Thyroid gland (tissue), 4 donors: ENCODE results near the gene MPPED1. TPM values are rescaled to one million over a fixed set of nuclear protein-coding genes. Genes with fewer than 3 reads are reported as not detected.

Experiments
- DNase-seq, 2 donors: peaks; one replicate each; pipeline ENCODE4 v3.0.0-alpha.2; 2019
- H3K27ac ChIP-seq, 3 donors: fragments of 200-600 bp; sonication (generic); 1 replicate in 2 of 3; 2 replicates in 1 of 3; pipeline ENCODE4 v1.5.1; 2016 to 2019; ENCODE audit warnings: mild to moderate bottlenecking in 1 of 3, moderate library complexity in 1 of 3
- H3K27me3 ChIP-seq: fragments of 200-600 bp; sonication (generic); one replicate; pipeline ENCODE4 v1.5.1; 2019
- H3K36me3 ChIP-seq, 2 donors: fragments of 200-600 bp; sonication (generic); one replicate each; pipeline ENCODE4 v1.5.1; 2016 to 2019
- H3K4me1 ChIP-seq, 2 donors: fragments of 200-600 bp; sonication (generic); one replicate each; pipeline ENCODE4 v1.5.1; 2017 to 2019
- H3K4me3 ChIP-seq, 3 donors: fragments of 200-600 bp; sonication (generic); replicated peaks in 1 of 3; 1 replicate in 2 of 3; 2 replicates in 1 of 3; pipeline ENCODE4 v1.5.1; 2016; ENCODE audit warnings: mild to moderate bottlenecking in 1 of 3
- H3K9me3 ChIP-seq: fragments of 200-600 bp; sonication (generic); one replicate; pipeline ENCODE4 v1.5.1; 2017
- CTCF ChIP-seq, 6 experiments: fragments of 200-600 bp in 3 of 6; fragments of 450-650 bp in 3 of 6; sonication (generic) in 3 of 6; IDR thresholded peaks; one replicate each; pipeline ENCODE4 v1.5.1; 2016 to 2019; ENCODE audit warnings: antibody characterized with exemption in 6 of 6, mild to moderate bottlenecking in 2 of 6, inconsistent platforms in 1 of 6, moderate library complexity in 1 of 6
- POLR2A ChIP-seq, 2 donors: fragments of 450-650 bp; IDR thresholded peaks; one replicate each; pipeline ENCODE4 v1.6.1; 2017; ENCODE audit warnings: antibody characterized with exemption in 2 of 2, mild to moderate bottlenecking in 2 of 2, moderate library complexity in 1 of 2
- WGBS, 2 donors: methylation state at CpG; one replicate each; pipeline ENCODE4 v1.1.5; 2017; 5-methylcytosine and 5-hydroxymethylcytosine counted together
- intact Hi-C: fragments of 100-400 bp; cut with DNase I; formaldehyde crosslinking; loops from one replicate; pipeline ENCODE4 v1.15.1; 2023
- total RNA-seq, 4 donors: library from RNA; depleted of rRNA; stranded (reverse); fragments of >200 nt; gene quantifications; one replicate each; pipeline ENCODE4 v1.2.3, GENCODE V29; 2016

MPPED1 gene
- total RNA-seq, 4 donors from 2014 or later, result not detected

GRCh38 chr22:43399338-43399979 is 12.4 kb upstream of the MPPED1 start:
- TF ChIP-seq CTCF (IDR thresholded peaks at IDR 0.05) (no peak), POLR2A (IDR thresholded peaks at IDR 0.05) (no peak)

GRCh38 chr22:43399980-43400358 is 11.8 kb upstream of the MPPED1 start:
- no peaks in the 10 kb centered on the region for H3K36me3 ChIP-seq
- H3K27ac ChIP-seq, result no peak overlapping the region
- H3K4me3 ChIP-seq, result no peak overlapping the region
- H3K9me3 ChIP-seq, result no peaks in the 10 kb centered on the region
- intact Hi-C loops, result no loop called here
- DNase-seq, result no peak
- H3K27me3 ChIP-seq, result no peaks in the 10 kb centered on the region
- no peak for TF ChIP-seq POLR2A (IDR thresholded peaks at IDR 0.05)
- no peaks in the 10 kb centered on the region for H3K4me1 ChIP-seq
- WGBS, 2 donors, result 77% methylated on average over 3 of the region's 6 CpGs; no CpG with 5 or more reads in 1 of the 2 donors

More at GRCh38 chr22:43399338-43399979, 12.4 kb upstream of the MPPED1 start:
- Histone ChIP-seq H3K27ac (no peak overlapping the region), H3K4me3 (no peak overlapping the region), H3K27me3 (no peaks in the 10 kb centered on the region), H3K36me3 (no peaks in the 10 kb centered on the region), H3K9me3 (no peaks in the 10 kb centered on the region), H3K4me1 (no peaks in the 10 kb centered on the region)
- DNase-seq, result no peak
- 84 to 85% methylated on average over 13 to 22 of the region's 25 CpGs for WGBS, 2 donors
- intact Hi-C loops, result no loop called here

GRCh38 chr22:43400449-43400848 is 11.4 kb upstream of the MPPED1 start:
- Histone ChIP-seq H3K4me1 (no peaks in the 10 kb centered on the region), H3K9me3 (no peaks in the 10 kb centered on the region), H3K4me3 (no peak overlapping the region), H3K27me3 (no peaks in the 10 kb centered on the region), H3K27ac (no peak overlapping the region), H3K36me3 (no peaks in the 10 kb centered on the region)
- WGBS, 2 donors, result 79 to 80% methylated on average over 9 to 14 of the region's 14 CpGs
- no peak for TF ChIP-seq POLR2A (IDR thresholded peaks at IDR 0.05)
- no peak for TF ChIP-seq CTCF (IDR thresholded peaks at IDR 0.05)
- DNase-seq, result no peak
- intact Hi-C loops, result no loop called here

GRCh38 chr22:43401233-43401632 is 10.6 kb upstream of the MPPED1 start:
- Histone ChIP-seq H3K9me3 (no peaks in the 10 kb centered on the region), H3K27me3 (no peaks in the 10 kb centered on the region), H3K36me3 (no peaks in the 10 kb centered on the region), H3K27ac (no peak overlapping the region), H3K4me1 (no peaks in the 10 kb centered on the region), H3K4me3 (no peak overlapping the region)
- intact Hi-C loops, result no loop called here
- WGBS, 2 donors, result 67 to 68% methylated on average over 5 of the region's 5 CpGs
- no peak for TF ChIP-seq POLR2A (IDR thresholded peaks at IDR 0.05)
- no peak for TF ChIP-seq CTCF (IDR thresholded peaks at IDR 0.05)
- no peak for DNase-seq

- H3K9me3 ChIP-seq, result no peaks in the 10 kb centered on the region
- H3K27ac ChIP-seq, result no peak overlapping the region
- intact Hi-C loops, result no loop called here
- H3K36me3 ChIP-seq, result no peaks in the 10 kb centered on the region
- no peaks in the 10 kb centered on the region for H3K27me3 ChIP-seq
- TF ChIP-seq CTCF (IDR thresholded peaks at IDR 0.05) (no peak), POLR2A (IDR thresholded peaks at IDR 0.05) (no peak)
- WGBS, 2 donors, result 69 to 78% methylated on average over 3 of the region's 3 CpGs
- H3K4me1 ChIP-seq, result no peaks in the 10 kb centered on the region
- DNase-seq, result no peak
- no peak overlapping the region for H3K4me3 ChIP-seq
These were observed 10.2 kb upstream of the MPPED1 start for GRCh38 chr22:43401661-43402060.
